Neuronal stem cell (in vitro differentiated cells): ENCODE measurements around the gene PARP16.

Source experiments
- DNase-seq: peaks from one replicate; pipeline ENCODE4 v3.0.0-alpha.2; 2013; ENCODE audit warnings: low spot score
- H2AFZ ChIP-seq: one replicate; pipeline ENCODE4 v1.6.1; 2013; ENCODE audit warnings: mild to moderate bottlenecking, low read length, inconsistent platforms
- H2AK5ac ChIP-seq: 2 replicates; pipeline ENCODE4 v1.6.1; 2013; ENCODE audit warnings: low read depth, mild to moderate bottlenecking, inconsistent platforms, low read length, moderate library complexity, mixed read lengths
- H2BK120ac ChIP-seq: 2 replicates; pipeline ENCODE4 v1.6.1; 2013; ENCODE audit warnings: low read depth, mild to moderate bottlenecking, inconsistent platforms, low read length, moderate library complexity, mixed read lengths
- H2BK12ac ChIP-seq: one replicate; pipeline ENCODE4 v1.6.1; 2013; ENCODE audit warnings: low read length, inconsistent platforms
- H2BK15ac ChIP-seq: 2 replicates; pipeline ENCODE4 v1.6.1; 2013; ENCODE audit warnings: mild to moderate bottlenecking, low read length, inconsistent platforms, mixed read lengths
- H2BK5ac ChIP-seq: one replicate; pipeline ENCODE4 v1.6.1; 2013; ENCODE audit warnings: inconsistent platforms, mild to moderate bottlenecking, low read length, moderate library complexity
- H3K14ac ChIP-seq: one replicate; pipeline ENCODE4 v1.6.1; 2013; ENCODE audit warnings: low read length, inconsistent platforms
- H3K18ac ChIP-seq: 2 replicates; pipeline ENCODE4 v1.6.1; 2013; ENCODE audit warnings: low read length, inconsistent platforms
- H3K23ac ChIP-seq: 2 replicates; pipeline ENCODE4 v1.6.1; 2013; ENCODE audit warnings: low read depth, mild to moderate bottlenecking, mixed read lengths, low read length, inconsistent platforms; ENCODE audit not compliant: poor library complexity
- H3K27ac ChIP-seq: replicated peaks from 3 replicates; pipeline ENCODE4 v1.5.1; 2013; ENCODE audit warnings: low read length, inconsistent platforms
- H3K27me3 ChIP-seq, 3 experiments: 2 replicates each; pipeline ENCODE4 v1.6.1; 2013; ENCODE audit warnings: low read length in 3 of 3, mild to moderate bottlenecking in 2 of 3, inconsistent platforms in 1 of 3, low read depth in 1 of 3, mixed read lengths in 1 of 3, moderate library complexity in 1 of 3; ENCODE audit not compliant: control insufficient read depth in 3 of 3, insufficient read depth in 3 of 3
- H3K36me3 ChIP-seq, 2 donors: replicated peaks in 1 of 2; 2 replicates each; pipeline ENCODE4 v1.6.1; 2013; ENCODE audit warnings: low read length in 2 of 2; ENCODE audit not compliant: control insufficient read depth in 2 of 2, insufficient read depth in 2 of 2
- H3K4ac ChIP-seq: 2 replicates; pipeline ENCODE4 v1.6.1; 2013; ENCODE audit warnings: inconsistent platforms, mild to moderate bottlenecking, low read length, moderate library complexity
- H3K4me1 ChIP-seq, 2 donors: 1 replicate in 1 of 2; 2 replicates in 1 of 2; pipeline ENCODE4 v1.6.1; 2013; ENCODE audit warnings: low read length in 2 of 2, low read depth in 1 of 2; ENCODE audit not compliant: control insufficient read depth in 2 of 2, insufficient read depth in 1 of 2
- H3K4me2 ChIP-seq: one replicate; pipeline ENCODE4 v1.6.1; 2013; ENCODE audit warnings: mild to moderate bottlenecking, low read length, inconsistent platforms; ENCODE audit not compliant: insufficient read depth, poor library complexity, severe bottlenecking
- H3K4me3 ChIP-seq, 2 donors: 2 replicates each; pipeline ENCODE4 v1.5.1; 2013; ENCODE audit warnings: low read length in 2 of 2, mild to moderate bottlenecking in 2 of 2, inconsistent platforms in 1 of 2, moderate library complexity in 1 of 2
- H3K79me1 ChIP-seq: one replicate; pipeline ENCODE4 v1.6.1; 2013; ENCODE audit warnings: low read depth, mild to moderate bottlenecking, inconsistent platforms, low read length, moderate library complexity
- H3K9ac ChIP-seq: one replicate; pipeline ENCODE4 v1.6.1; 2013; ENCODE audit warnings: mild to moderate bottlenecking, low read depth, low read length, inconsistent platforms; ENCODE audit not compliant: poor library complexity
- H3K9me3 ChIP-seq, 2 donors: replicated peaks in 1 of 2; 2 replicates each; pipeline versions ENCODE3 to v1.6.1; 2013; ENCODE audit warnings: low read length in 2 of 2, mild to moderate bottlenecking in 2 of 2, inconsistent platforms in 1 of 2, low read depth in 1 of 2, mixed read lengths in 1 of 2, moderate library complexity in 1 of 2; ENCODE audit not compliant: control insufficient read depth in 2 of 2, insufficient read depth in 1 of 2
- H4K8ac ChIP-seq: one replicate; pipeline ENCODE4 v1.6.1; 2013; ENCODE audit warnings: low read depth, mild to moderate bottlenecking, inconsistent platforms, low read length, moderate library complexity
- H4K91ac ChIP-seq: one replicate; pipeline ENCODE4 v1.6.1; 2013; ENCODE audit warnings: low read length, low read depth, mild to moderate bottlenecking, inconsistent platforms; ENCODE audit not compliant: poor library complexity
- WGBS, 2 donors: extraction: QIAGEN DNeasy Blood & Tissue Kit; methylation state at CpG; one replicate each; pipeline ENCODE4 v1.1.7; 2013; ENCODE audit warnings: missing lambda C conversion rate in 2 of 2, mixed read lengths in 1 of 2; ENCODE audit not compliant: insufficient read length in 2 of 2, insufficient replicate concordance in 1 of 2; ENCODE audit errors: extremely low coverage in 2 of 2; 5-methylcytosine and 5-hydroxymethylcytosine counted together

The PARP16 gene

DNA sequence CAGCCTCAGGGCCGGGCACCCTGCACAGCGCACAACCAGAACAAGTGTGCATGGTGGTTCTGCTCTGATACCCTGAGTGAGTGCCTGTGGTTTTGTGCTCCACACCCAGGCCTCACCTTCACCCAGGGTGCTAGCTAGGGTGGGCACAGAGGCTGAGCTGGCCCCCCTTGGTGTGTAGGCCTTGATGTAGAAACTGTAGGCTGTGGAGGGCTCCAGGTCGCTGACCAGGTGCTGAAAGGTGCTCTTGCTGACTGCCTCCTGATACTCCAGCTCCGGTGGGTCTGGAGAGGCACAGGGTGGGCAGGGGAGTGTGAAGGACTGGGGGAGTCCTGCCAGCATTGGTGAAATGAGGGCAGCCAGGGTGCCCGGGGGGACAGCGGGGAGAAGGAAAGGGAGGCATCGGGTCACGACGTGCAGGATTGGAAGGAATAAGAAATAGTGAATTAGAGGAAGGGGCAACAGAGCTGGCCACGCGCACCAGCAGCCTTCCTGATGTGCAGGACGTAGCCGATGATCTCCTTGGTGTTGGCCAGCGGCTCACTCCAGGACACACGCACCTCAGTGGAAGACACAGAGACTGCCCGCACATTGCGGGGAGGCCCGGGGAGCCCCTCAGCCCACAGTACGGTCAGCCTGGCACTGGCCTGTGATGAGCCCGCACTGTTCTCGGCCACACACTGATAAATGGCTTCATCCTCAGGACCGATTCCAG, 44.4 kb upstream of the PARP16 start:
- peaks cover 4% of the 10 kb centered on the region for H3K79me1 ChIP-seq
- H2BK120ac ChIP-seq: no peak overlapping the region
- H3K4me1 ChIP-seq: peaks cover 30 to 39% of the 10 kb centered on the region in 2 donors
- H3K9ac ChIP-seq: peak overlapping the region; percentile 14
- peak overlapping the region; percentile 3 for H3K23ac ChIP-seq
- no peak overlapping the region for H2BK12ac ChIP-seq
- no peak overlapping the region for H4K8ac ChIP-seq
- no peak overlapping the region for H2AFZ ChIP-seq
- peak overlapping the region; percentile 83 for H2BK15ac ChIP-seq
- no peaks in the 10 kb centered on the region for H3K9me3 ChIP-seq
- peaks cover 25 to 79% of the 10 kb centered on the region in 2 donors for H3K36me3 ChIP-seq
- WGBS, 2 donors: no CpG with 5 or more reads among the region's 22 CpGs
- no peak overlapping the region for H3K4me2 ChIP-seq
- peak overlapping the region; percentile 47 for H2AK5ac ChIP-seq
- no peak overlapping the region for H2BK5ac ChIP-seq
- no peak overlapping the region for H4K91ac ChIP-seq
- no peak for DNase-seq
- H3K27ac ChIP-seq: no peak overlapping the region
- no peak overlapping the region for H3K4ac ChIP-seq
- H3K18ac ChIP-seq: peak overlapping the region; percentile 74
- peak overlapping the region in 1 of 2 donors; percentile 23 for H3K4me3 ChIP-seq
- peaks cover 0 to 2% (median 0%) of the 10 kb centered on the region in 3 experiments for H3K27me3 ChIP-seq
- H3K14ac ChIP-seq: no peak overlapping the region

DNA sequence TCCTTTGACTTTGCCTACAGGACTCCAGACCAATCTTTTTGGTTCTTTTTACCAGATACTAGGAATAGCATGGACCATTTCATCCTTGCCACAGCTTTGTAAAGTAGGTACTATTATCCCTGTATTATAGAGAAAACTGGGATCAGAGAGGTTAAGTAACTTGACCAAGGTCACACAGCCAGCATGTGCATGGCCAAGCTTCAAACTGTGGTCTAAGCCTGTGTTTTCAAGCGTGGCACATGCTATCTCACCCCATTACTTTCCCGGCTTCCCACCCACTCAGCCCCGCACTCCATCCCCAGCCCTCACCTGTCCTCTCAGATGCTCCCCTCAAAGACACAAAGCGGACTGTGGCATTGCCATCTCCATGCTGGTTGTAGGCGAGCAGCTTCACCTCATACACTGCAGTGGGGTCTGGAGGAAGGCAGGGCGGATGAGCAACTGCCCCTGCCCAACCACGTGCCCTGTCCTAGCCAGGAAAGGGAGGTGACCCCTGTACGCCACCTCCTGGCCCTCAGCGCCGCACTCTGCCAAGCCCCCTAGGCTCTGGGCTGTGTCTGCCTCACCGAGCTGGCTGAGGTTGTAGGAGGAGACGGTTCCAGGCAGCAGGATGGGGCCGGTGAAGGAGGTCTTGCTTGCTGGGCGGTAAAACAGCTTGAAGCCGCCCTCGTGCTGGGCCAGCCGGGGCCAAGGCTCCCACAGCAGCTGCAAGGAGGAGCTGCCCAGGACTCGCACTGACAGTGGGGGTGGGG, 43.5 kb upstream of the PARP16 start:
- peak overlapping the region; percentile 2 for H4K91ac ChIP-seq
- no peaks in the 10 kb centered on the region for H3K9me3 ChIP-seq
- no peak overlapping the region for H3K4ac ChIP-seq
- peaks cover 21 to 33% of the 10 kb centered on the region in 2 donors for H3K4me1 ChIP-seq
- peaks cover 0 to 2% (median 0%) of the 10 kb centered on the region in 3 experiments for H3K27me3 ChIP-seq
- no peak overlapping the region for H3K4me2 ChIP-seq
- H3K23ac ChIP-seq: no peak overlapping the region
- H3K14ac ChIP-seq: no peak overlapping the region
- no peak overlapping the region for H4K8ac ChIP-seq
- H3K9ac ChIP-seq: peak overlapping the region; percentile 53
- H2BK5ac ChIP-seq: peak overlapping the region; percentile 15
- H3K36me3 ChIP-seq: peaks cover 25 to 73% of the 10 kb centered on the region in 2 donors
- H2AK5ac ChIP-seq: peak overlapping the region; percentile 53
- WGBS, 2 donors: no CpG with 5 or more reads among the region's 18 CpGs
- peak overlapping the region in 1 of 2 donors; percentile 53 for H3K4me3 ChIP-seq
- peaks cover under 1% of the 10 kb centered on the region for H3K79me1 ChIP-seq
- no peak overlapping the region for H2BK12ac ChIP-seq
- H2AFZ ChIP-seq: no peak overlapping the region
- H3K18ac ChIP-seq: no peak overlapping the region
- H3K27ac ChIP-seq: no peak overlapping the region
- DNase-seq: no peak
- peak overlapping the region; percentile 83 for H2BK15ac ChIP-seq
- H2BK120ac ChIP-seq: no peak overlapping the region

DNA sequence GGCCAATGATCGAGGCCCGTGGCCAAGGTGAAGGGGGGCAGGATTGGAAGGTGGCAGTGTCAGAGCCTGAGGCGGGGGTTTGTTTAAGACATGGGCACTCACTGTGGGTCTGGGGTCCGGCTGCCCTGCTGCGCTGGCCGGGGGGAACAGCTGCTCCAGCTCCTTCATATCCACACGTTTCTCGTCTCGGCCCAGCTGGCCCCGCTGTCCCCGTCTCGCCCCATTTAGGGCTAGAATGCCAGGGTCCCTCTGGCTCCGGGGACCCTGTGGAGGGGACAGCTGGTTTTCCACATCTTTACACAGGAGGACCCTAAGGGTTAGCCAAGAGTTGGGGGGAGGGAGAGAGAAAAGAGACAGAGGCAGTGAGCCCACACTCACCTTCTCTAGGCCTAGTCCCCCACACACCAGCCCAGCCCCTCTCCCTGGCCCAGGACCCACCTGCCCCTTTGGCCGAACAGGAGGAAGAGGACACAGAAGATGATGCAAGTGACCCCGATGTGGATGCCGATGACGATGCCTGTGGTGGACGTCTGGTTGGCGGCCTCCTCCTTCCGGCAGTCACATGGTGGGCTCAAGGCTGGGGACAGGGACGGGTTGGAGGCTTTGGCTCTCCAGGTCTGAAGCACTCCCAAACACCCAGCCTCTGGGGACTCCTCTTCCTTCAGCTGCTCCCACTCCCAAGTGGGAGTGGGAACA, 42.8 kb upstream of the PARP16 start:
- H2BK15ac ChIP-seq: peak overlapping the region; percentile 43
- H3K4ac ChIP-seq: no peak overlapping the region
- peak overlapping the region; percentile 53 for H3K18ac ChIP-seq
- no peak overlapping the region for H3K4me2 ChIP-seq
- H2BK120ac ChIP-seq: no peak overlapping the region
- peak overlapping the region; percentile 88 for H2AK5ac ChIP-seq
- peaks cover 25 to 71% of the 10 kb centered on the region in 2 donors for H3K36me3 ChIP-seq
- peaks cover 14 to 27% of the 10 kb centered on the region in 2 donors for H3K4me1 ChIP-seq
- H3K14ac ChIP-seq: no peak overlapping the region
- H2BK5ac ChIP-seq: no peak overlapping the region
- H4K8ac ChIP-seq: no peak overlapping the region
- WGBS, 2 donors: no CpG with 5 or more reads among the region's 21 CpGs
- H3K9ac ChIP-seq: no peak overlapping the region
- H2AFZ ChIP-seq: no peak overlapping the region
- H2BK12ac ChIP-seq: peak overlapping the region; percentile 44
- no peaks in the 10 kb centered on the region for H3K79me1 ChIP-seq
- no peak overlapping the region for H4K91ac ChIP-seq
- DNase-seq: no peak
- no peak overlapping the region for H3K23ac ChIP-seq
- H3K4me3 ChIP-seq: no peak overlapping the region
- H3K27me3 ChIP-seq: peaks cover 0 to 2% (median 0%) of the 10 kb centered on the region in 3 experiments
- no peaks in the 10 kb centered on the region for H3K9me3 ChIP-seq
- H3K27ac ChIP-seq: no peak overlapping the region
